ENCODE data around the gene DPH3. TPM values are rescaled to one million over a fixed set of nuclear protein-coding genes. Genes with fewer than 3 reads are reported as not detected.
A peak's percentile ranks its signal among the peaks of the same experiment; 100 is the strongest.

DPH3 gene
- total RNA-seq, 4 donors from 2014 or later = 17.8 to 33.8 (median 24.3) TPM

GRCh38 chr3:16302082-16302631 lies 37.4 kb upstream of the DPH3 start:
- H3K4me3 ChIP-seq = no peak overlapping the region
- H3K36me3 ChIP-seq = peaks cover 0 to 32% (median 0%) of the 10 kb centered on the region in 3 donors
- TF ChIP-seq POLR2A (IDR thresholded peaks at IDR 0.05) = no peak
- TF ChIP-seq, protein P1, sequence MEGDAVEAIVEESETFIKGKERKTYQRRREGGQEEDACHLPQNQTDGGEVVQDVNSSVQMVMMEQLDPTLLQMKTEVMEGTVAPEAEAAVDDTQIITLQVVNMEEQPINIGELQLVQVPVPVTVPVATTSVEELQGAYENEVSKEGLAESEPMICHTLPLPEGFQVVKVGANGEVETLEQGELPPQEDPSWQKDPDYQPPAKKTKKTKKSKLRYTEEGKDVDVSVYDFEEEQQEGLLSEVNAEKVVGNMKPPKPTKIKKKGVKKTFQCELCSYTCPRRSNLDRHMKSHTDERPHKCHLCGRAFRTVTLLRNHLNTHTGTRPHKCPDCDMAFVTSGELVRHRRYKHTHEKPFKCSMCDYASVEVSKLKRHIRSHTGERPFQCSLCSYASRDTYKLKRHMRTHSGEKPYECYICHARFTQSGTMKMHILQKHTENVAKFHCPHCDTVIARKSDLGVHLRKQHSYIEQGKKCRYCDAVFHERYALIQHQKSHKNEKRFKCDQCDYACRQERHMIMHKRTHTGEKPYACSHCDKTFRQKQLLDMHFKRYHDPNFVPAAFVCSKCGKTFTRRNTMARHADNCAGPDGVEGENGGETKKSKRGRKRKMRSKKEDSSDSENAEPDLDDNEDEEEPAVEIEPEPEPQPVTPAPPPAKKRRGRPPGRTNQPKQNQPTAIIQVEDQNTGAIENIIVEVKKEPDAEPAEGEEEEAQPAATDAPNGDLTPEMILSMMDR (IDR thresholded peaks at IDR 0.05) = no peak
- H3K9me3 ChIP-seq = no peaks in the 10 kb centered on the region
- H3K4me1 ChIP-seq = peaks cover 0 to 8% (median 4%) of the 10 kb centered on the region in 4 donors
- peak overlapping the region in 3 of 4 donors; percentile 57 to 70 (median 64) for H3K27ac ChIP-seq
- no peaks in the 10 kb centered on the region for H3K27me3 ChIP-seq
- DNase-seq = no peak

DNA sequence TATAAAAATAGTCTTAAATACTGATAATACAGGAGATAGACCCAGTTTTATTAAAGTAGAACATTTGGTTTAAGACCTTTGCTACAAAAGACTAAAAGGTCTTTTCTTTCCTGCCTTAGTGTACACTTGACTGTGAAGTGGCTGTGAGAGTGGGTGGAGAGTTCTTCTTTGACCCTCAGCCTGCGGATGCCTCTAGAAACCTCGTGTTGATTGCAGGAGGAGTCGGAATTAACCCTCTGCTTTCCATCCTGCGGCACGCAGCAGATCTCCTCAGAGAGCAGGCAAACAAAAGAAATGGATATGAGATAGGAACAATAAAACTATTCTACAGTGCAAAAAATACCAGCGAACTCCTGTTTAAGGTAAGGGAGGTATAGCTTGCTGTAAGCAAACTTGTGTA lies 36.8 kb upstream of the DPH3 start:
- H3K4me1 ChIP-seq = peaks cover 0 to 8% (median 4%) of the 10 kb centered on the region in 4 donors
- peaks cover 0 to 35% (median 0%) of the 10 kb centered on the region in 3 donors for H3K36me3 ChIP-seq
- DNase-seq = peak in 1 of 3 donors; percentile 37
- no peaks in the 10 kb centered on the region for H3K9me3 ChIP-seq
- TF ChIP-seq, protein P1 (IDR thresholded peaks at IDR 0.05) = no peak
- TF ChIP-seq POLR2A (IDR thresholded peaks at IDR 0.05) = no peak
- no peak overlapping the region for H3K4me3 ChIP-seq
- no peaks in the 10 kb centered on the region for H3K27me3 ChIP-seq
- H3K27ac ChIP-seq = peak overlapping the region; percentile 57 to 70 (median 63)

- peak in 2 of 3 donors; percentile 62 to 79 for DNase-seq
- TF ChIP-seq, protein P1 (IDR thresholded peaks at IDR 0.05) = no peak
- no peak for TF ChIP-seq POLR2A (IDR thresholded peaks at IDR 0.05)
- Histone ChIP-seq H3K9me3 (no peaks in the 10 kb centered on the region), H3K36me3 (peaks cover 0 to 37% (median 0%) of the 10 kb centered on the region in 3 donors), H3K27ac (peak overlapping the region; percentile 57 to 70 (median 63)), H3K27me3 (no peaks in the 10 kb centered on the region), H3K4me1 (peaks cover 0 to 8% (median 4%) of the 10 kb centered on the region in 4 donors), H3K4me3 (no peak overlapping the region)
These were observed 36.2 kb upstream of the DPH3 start for GRCh38 chr3:16300881-16301359.

DNA sequence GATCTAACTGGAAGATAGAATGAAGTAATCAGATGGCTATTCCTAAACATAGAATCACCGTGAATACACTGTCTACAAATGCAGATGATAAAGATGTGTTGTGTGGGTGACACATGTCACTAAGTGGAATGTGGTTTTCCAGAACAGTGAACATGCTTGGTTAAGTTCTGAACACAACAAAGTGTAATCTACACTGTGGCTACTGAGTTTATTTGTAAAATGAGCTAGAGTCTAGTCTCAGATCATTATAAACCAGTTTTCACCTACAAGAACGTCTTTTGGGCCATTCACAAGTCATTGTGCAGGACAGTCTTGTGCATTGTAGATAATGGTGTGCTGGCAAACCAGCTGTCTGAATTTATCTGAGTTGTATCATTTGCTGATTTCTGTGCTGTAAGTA lies 35.6 kb upstream of the DPH3 start:
- H3K27ac ChIP-seq = peak overlapping the region; percentile 57 to 70 (median 63)
- H3K36me3 ChIP-seq = peaks cover 0 to 43% (median 0%) of the 10 kb centered on the region in 3 donors
- no peak for DNase-seq

DNA sequence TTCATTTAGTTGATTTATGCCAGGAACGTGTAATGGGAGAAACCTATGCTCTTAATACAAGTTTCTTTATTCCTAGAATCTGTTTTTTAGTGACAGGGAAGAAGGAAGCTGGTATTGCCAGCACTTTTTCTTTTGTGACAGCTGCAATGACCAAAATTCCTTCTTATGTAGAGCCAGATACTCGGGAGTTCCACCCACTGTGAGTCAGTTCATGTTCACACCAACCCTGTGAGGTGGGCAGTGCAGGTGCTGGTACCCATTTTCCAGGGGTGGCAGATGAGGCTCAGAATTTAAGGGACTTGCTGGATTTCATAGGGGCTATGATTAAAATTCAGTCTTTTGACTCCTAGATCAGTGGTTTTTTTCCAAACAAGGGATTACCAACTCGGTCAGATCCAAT lies 35.0 kb upstream of the DPH3 start:
- H3K27ac ChIP-seq = peak overlapping the region in 2 of 4 donors; percentile 22 to 64
- H3K36me3 ChIP-seq = peaks cover 0 to 48% (median 0%) of the 10 kb centered on the region in 3 donors
- TF ChIP-seq POLR2A (IDR thresholded peaks at IDR 0.05) = no peak
- TF ChIP-seq, protein P1 (IDR thresholded peaks at IDR 0.05) = no peak
- H3K4me3 ChIP-seq = no peak overlapping the region
- H3K27me3 ChIP-seq = no peaks in the 10 kb centered on the region
- no peak for DNase-seq
- H3K4me1 ChIP-seq = peaks cover 0 to 8% (median 0%) of the 10 kb centered on the region in 4 donors
- H3K9me3 ChIP-seq = no peaks in the 10 kb centered on the region

More for the DNA sequence above, 35.6 kb upstream of the DPH3 start:
- Histone ChIP-seq H3K4me3 (no peak overlapping the region), H3K27me3 (no peaks in the 10 kb centered on the region), H3K4me1 (peaks cover 0 to 8% (median 3%) of the 10 kb centered on the region in 4 donors), H3K9me3 (no peaks in the 10 kb centered on the region)
- TF ChIP-seq, protein P1 (IDR thresholded peaks at IDR 0.05) = no peak
- no peak for TF ChIP-seq POLR2A (IDR thresholded peaks at IDR 0.05)
